HK-2 (cell line): ENCODE measurements around the gene ADAMTS2.

Source experiments
- DNase-seq: peaks from one replicate; pipeline ENCODE4 v3.0.0-alpha.2; 2018; ENCODE audit not compliant: unreplicated experiment

Gene ADAMTS2

DNA sequence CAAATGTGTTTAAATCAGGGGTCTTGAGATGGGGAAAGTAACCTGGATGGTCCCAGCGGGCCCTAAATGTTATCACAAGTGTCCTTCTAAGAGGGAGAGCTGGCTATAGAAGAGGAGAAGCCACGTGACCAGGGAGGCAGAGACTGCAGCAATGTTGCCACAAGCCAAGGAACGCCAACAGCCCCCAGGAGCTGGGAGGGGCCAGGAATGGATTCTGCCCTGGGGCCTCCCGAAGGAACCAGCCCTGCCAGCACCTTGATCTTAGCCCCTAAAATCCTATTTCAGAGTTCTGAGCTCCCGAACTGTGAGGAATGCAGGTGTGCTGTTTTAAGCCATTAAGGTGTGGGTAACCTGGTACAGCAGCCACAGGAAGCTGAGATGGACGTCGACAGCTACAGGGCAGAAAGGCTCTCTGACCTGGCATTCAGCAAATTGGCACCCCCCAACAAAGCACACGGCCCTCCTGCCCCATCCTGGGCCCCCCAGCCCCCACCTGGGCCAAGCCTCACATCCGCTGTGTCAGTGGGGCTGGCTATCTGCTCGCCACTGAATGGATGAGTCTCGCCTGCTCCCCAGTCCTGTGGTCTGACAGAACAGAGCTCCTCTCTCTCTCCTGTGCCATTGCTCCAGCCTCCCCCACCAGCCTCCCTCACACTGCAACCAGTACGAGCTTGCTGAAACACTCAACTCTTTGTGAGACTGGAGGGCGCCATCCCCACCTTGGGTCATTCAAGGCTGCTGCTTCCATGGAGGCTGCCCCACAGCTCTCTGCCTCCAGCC is 78.8 kb downstream of the ADAMTS2 start:
- DNase-seq, result no peak

GRCh38 chr5:179265514-179266290 is 79.6 kb downstream of the ADAMTS2 start:
- peak; percentile 88 for DNase-seq

DNA sequence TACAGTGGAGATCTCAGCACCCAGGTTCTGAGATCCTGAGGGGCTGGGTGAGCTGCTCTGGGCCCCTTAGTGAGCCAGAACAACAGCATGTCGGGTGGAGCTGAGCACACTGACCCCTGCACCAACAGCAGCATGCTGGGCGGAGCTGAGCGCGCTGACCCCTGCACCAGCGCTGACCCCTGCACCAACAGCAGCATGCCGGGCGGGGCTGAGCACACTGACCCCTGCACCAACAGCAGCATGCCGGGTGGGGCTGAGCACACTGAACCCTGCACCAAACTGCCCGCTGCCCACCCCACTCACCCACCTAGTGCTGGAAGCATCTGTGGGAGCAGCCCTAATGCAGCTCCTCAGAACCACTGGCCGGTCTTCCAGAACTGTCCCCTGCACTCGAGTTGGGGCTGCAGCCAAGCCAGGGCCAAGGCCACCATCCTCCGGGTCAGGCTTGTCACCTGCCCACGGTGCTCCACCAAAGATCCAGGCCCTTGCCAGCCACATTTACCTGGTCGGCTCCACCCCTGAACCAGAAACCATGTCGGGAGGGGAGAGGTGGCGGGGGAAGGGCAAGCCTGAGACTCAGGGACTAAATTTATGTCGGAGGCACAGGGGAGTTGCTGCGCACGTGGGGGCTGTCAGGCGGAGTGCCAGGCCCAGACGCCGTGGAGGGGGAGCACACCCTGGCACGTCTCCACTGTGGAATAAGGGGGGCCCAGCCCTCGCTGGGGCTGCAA is 80.3 kb downstream of the ADAMTS2 start:
- no peak for DNase-seq

DNA sequence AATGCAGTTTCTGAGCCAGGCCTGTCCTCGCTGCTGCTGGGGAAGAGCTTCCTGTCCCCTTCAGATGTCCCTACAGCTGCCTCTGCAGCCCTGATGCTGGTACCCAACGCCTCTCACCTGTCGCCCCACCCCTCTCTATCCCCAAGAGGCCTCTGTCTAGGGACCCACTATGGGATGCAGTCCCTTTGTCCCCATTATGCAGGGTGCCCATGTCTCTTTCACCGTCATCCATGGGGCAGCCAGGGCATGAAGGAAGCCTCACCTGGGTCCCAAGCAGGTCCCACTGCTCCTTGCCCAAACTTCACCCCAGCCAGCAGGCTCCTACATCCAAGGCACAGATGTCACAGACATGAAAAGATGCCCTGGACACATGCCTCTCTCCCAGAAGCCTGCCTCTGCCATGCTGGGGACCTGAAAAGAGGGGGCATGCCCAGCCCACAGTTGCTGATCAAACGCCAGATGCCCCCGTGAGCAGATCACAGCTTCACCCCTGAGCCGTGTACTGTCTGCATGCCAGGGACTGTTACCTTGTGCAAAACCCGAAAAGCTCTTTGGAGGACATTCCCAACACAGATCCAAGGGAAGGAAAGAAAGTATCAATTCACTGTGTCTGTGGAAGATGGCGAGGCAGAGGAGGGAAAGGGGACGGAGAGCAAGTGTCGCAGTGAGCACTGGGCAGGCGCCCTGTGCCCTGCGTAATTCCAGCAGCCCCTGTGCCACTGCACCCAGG is 81.0 kb downstream of the ADAMTS2 start:
- no peak for DNase-seq

DNA sequence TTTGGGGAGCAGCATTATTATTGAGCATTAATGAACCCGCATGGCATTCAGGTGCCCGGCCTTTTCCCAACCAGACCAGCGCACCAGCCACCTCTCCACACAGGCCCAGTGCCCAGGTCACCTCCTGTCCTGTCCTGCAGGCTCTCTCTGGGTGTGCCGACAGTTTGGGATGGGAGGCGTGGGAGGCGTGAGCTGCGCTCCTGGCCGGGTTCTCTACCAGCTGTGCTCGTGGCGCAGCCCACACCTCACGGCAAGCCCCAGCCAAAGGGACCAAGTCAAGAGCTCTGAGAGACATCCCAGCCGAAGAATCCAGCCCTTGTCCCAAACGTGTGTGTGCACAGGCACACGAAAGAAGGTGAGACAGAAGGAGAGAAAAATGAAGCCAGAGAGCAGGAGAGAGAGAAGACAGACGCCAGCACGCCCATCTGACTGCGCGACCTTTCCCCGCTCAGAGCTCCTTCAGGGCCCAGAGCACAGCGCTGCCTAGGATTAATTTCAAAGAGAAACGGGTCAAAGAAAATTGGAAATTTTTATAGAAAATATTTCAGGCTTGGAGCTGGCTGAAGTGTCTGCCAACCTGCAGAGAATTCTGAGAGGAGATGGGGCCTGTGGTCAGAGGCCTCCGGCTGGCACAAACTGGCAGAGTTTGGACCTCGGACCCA is 81.7 kb downstream of the ADAMTS2 start:
- DNase-seq, result no peak

DNA sequence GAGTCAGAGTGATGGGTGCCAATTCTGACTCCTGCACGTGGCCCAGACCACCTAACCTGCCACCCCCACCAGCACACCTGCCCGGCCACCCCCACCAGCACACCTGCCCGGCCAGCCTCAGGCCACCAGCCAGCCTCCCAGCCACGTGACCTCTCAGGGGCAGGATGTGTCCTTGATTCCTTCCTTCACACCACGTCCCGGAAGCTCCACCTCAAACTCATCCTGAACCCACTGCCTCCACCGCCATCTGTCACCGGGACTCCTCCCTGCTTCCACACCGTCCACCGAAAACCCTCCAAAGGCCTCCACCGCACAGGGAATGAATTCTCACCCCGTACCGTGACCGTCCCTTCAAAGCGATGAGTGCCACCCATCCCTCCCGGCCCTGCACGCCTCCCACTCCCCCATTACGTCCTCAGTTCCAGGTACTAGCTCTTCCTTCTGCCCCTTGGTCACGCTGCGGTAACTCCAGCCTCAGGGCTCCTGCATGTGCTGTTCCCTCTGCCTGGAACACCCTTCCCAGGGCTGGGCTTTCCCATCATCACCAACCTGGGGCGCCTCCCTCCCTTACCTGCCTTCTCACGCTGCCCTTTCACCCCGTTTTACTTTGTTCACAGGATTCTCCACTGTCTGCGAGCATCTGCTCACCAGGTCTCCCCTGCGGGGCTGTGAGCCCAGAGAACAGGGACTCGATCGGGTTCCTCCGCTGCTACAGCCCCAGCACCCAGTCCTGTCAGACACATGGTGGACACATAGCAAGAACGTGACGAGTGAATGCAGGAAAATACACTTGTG is 82.9 kb downstream of the ADAMTS2 start:
- no peak for DNase-seq

DNA sequence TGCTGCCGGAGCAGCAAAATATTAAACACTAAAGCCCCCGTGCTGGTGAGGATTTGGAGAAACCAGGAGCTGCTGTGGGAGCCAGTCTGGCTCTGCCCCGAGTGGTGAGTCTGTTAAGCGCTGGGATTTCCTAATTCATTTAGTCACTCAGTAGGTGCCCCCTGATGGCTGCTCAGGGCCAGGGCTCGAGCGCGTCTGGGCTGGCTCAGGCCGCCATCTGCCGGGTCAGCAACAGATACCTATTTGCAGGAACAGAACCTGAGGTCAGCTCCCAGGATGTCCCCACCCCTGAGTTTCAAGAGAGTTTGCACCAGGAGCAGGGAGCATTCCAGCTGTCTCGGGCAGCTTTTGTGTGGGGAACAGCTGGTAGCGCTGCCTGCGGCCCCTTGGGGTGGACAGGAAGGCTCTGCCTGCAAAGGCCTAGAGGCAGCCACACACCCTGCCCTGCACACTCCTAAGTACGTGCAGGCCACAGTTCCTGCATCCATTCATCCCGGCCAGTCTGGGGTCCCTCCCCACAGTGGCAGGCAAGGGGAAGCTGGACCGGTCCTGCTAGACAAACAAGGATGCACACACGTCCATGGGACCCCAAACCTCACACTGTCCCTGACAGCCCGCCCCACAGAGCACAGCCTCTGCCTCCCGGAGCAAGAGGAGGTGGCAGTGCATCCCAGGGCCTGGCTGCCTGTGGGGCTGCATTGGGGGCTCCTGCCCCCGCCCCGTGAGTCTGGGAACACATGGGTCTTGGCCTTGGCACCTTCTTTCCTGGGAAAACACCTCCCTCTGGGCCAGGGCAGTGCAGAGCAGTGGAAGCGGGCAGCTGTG is 83.7 kb downstream of the ADAMTS2 start:
- no peak for DNase-seq

- DNase-seq, result no peak
These were observed 84.8 kb downstream of the ADAMTS2 start for GRCh38 chr5:179260324-179261070.

GRCh38 chr5:179259731-179260323 is 85.4 kb downstream of the ADAMTS2 start:
- DNase-seq, result no peak

DNA sequence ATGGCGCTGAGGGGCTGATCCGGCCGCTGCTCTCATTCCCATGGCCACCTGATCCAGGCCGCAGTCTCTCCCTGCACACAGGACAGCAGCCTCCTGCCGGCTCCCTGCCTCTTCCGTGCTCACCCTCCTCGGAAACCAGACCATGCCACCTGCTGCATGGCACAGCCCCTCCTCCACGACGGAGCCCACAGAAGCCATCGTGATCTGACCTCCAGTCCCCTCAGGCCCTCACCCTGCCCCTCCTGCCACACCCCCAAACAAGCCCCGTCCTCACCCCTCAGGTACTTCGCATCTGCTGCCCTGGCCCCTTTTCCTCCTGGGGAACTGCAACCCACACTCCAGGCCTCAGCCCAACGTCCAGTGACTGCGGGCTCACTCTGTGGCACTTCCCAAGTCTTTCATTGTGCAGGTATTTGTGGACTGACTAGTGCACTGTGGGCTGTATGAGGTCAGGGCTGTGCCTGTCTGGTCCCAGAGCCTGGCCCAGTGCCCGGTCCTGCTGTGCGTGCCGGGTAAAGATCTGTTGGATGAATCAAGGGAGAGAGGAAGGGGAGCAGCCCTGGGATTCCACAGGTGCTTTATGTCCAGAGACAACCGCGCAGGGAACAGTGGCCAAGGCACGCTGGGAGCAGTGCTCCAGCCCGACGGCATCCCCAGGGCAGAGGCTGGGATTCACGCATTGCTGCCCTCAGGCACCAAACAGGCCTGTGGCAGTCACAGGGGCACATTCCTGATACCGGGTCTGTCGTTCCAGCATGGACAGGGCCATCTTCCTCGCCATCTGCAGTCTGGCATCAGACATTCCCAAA is 86.1 kb downstream of the ADAMTS2 start:
- peak; percentile 59 for DNase-seq

DNA sequence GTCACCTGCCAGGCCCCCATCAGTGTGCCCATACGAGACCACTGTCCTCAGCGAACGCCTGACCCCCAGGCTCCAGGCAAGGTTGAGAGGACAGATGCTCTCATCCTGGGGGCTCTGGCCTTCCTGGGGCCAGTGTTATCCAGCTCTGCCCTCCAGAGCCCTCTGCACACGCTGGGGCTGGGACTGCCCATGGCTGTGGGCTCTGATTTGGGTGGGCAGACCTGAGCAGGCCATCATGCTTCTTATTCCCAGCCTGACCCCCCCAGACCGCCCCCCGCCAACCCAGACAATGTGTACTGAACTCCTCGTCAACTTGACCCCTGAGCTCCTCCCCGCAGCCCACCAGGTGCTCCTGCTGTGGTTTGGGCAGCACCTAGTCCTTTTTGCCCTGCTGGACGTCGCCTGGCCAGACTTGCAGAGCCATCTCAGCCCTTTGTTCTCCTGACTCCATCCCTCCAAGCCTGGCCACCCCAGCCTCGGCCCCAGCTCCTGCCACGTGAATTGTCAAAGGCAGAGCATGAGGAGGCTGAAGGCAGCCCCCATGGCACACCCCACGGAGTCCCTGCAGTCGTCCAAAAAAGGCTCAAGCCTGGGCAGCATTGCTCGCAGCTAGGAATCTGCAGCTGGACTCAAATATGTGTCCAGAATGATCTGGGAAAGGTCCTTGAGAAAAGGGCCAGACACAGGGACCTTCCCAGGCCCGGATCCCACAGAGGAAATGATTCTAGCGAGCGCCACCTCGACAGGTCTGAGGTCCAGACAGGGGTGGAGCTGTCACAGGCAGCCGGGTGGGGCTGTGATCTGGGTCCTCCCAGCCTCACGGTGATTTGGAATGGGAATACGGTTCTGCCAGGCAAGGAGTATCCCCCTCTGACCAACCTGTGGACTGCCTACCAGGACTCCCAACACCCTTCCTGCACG is 87.0 kb downstream of the ADAMTS2 start:
- DNase-seq, result no peak

DNA sequence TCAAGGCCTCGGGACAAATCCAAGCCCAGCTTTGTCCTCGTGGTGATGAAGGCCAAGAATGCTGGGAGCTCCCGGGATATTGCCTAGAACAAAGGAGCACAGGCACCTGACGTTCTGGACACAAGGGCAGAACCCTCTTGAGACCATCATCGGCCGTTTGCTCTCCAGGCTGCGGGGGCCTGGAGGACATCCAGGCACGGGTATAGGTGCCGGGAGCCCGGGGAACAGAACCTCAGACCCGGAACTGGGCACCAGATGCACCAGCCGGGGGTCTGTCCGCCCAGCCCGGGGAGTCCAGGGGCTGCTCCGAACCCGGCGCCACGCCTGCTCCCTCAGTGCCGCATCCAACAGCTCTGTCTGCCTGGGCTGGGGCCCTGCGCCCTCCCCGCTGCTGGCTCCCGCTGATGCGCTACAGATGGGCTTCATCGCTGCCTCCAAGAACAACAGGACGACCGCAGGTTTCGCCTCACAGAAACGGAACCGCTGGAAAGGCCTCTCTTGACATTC is 88.0 kb downstream of the ADAMTS2 start:
- DNase-seq, result no peak

DNA sequence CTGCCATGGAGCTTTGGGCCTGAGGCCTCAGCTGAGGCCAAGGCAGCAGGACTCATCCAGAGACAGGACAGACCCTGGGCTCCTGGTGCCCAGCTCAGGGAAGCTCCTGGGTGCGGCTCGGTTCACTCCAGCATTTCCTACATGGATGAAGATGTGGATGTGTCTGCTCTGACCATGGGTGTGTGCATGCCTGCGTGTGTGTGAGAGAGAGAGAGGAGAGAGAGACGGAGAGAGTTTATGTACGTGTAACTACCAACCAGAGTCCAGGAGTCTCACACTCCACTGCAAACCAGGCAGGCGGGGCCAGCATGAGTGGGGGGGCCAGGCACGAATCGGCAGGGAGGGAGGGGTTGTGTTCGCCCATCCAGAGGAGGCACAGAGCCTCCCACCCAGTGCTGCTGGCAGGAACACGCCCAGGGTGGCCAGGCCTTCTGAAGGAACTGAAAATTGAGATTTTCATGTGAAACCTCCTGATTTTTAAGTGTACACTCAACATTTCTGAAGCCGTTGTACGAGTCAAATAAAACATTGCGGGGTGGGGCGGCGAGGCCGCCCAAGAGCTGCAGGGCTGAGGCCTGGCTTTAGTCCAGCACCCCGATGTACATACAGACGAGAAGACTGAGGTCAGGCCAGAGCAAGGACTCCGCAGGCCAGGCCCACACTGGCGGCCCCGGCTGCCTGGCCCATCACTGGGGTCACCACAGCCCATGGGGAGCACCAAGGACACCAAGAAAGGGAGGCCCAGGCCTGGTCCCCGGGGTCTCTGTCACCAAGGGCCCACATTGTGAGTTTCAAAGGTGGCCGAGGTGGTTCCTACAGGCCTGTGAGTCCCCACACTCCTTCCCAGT is 88.7 kb downstream of the ADAMTS2 start:
- no peak for DNase-seq

DNA sequence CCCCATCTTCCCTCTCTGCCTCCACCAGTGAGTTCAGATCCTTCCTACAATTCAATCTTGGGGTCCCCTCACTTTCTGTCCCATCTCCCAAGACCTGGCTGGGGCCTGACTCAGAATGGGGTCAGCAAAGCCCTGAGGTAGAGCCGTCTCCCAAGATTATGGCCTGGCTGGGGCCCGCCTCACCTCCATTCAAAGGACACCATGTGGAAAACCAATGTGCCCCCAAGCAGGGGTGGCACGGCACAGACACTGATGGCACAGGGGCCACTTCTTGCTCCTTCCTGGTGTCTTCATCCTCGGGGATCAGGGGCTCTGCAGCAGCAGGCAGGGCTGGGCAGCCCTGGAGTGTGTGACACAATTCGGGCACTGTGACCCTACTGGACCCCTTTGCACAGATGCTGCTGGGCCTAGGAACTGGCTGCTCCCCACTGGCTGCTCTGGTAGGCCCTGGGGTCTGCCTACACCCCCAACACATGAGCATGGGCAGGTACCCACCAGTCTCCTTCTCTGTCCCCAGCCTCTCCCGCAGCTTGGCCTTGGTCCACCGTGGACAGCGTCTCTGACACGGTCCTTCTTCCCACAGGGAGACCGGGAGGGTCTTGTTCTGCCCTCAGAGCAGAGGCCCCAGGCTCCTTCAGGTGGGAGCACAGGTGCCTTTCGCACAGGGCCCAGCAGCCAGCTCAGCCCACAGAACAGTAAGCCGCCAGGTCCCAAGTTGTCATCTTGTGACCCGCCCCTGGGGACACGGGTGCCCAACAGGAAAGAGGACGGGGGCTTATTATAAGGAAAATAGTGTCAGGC is 89.5 kb downstream of the ADAMTS2 start:
- DNase-seq, result no peak
